BLaER1 treated with 17β-estradiol and CSF1 and Interleukin-3, amounts not matched to agents 10 nM and 100 nM (cell line): Measurements from ENCODE around the gene PDE11A.

Source experiments
- H3K27ac ChIP-seq, 11 experiments: shearing (Covaris generic); formaldehyde crosslinking; 2 replicates each; pipeline ENCODE4 v1.8.1; 2022
- H3K27me3 ChIP-seq, 11 experiments: shearing (Covaris generic); formaldehyde crosslinking; 2 replicates each; pipeline ENCODE4 v1.8.1; 2022
- H3K36me3 ChIP-seq, 11 experiments: shearing (Covaris generic); formaldehyde crosslinking; 2 replicates each; pipeline ENCODE4 v1.8.1; 2022
- H3K4me1 ChIP-seq, 10 experiments: shearing (Covaris generic); formaldehyde crosslinking; 2 replicates each; pipeline ENCODE4 v1.8.1; 2022
- H3K4me2 ChIP-seq, 11 experiments: shearing (Covaris generic); formaldehyde crosslinking; 2 replicates each; pipeline ENCODE4 v1.8.1; 2022
- H3K4me3 ChIP-seq, 10 experiments: shearing (Covaris generic); formaldehyde crosslinking; 2 replicates each; pipeline ENCODE4 v1.8.1; 2022
- H3K9ac ChIP-seq, 11 experiments: shearing (Covaris generic); formaldehyde crosslinking; 2 replicates each; pipeline ENCODE4 v1.8.1; 2022
- H3K9me3 ChIP-seq, 11 experiments: shearing (Covaris generic); formaldehyde crosslinking; replicated peaks in 1 of 11; 2 replicates each; pipeline ENCODE4 v1.8.1; 2022
- H4K20me1 ChIP-seq, 11 experiments: shearing (Covaris generic); formaldehyde crosslinking; 2 replicates each; pipeline ENCODE4 v1.8.1; 2022
- Cebpa-rat ChIP-seq, 11 experiments: shearing (Covaris generic); IDR thresholded peaks; 2 replicates each; pipeline ENCODE4 v1.8.1; 2022

PDE11A gene

DNA sequence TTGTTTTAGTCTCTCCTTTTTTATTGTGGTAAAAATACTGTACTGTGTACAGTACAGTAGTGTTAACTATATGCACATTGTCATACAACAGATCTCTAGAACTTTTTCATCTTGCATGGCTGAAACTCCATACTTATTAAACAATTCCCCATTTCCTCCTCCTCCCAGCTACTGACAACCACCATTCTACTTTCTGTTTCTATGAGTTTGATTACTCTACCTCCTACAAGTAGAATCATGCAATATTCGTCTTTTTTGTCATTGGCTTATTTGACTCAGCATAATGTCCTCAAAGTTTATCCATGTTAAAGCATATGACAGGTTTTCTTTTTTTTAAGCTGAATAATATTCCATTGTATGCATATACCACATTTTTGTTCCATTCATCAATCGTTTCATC lies 341.8 kb downstream of the PDE11A start:
- no peak overlapping the region for H3K4me3 ChIP-seq
- no peak overlapping the region for H3K27ac ChIP-seq
- no peak overlapping the region for H3K9ac ChIP-seq
- peaks cover 0 to 12% (median 5%) of the 10 kb centered on the region in 10 experiments; a peak in 11 of 20 replicates for H3K4me1 ChIP-seq
- no peak for TF ChIP-seq Cebpa-rat (IDR thresholded peaks at IDR 0.05)
- H3K9me3 ChIP-seq: 0 out of 22 replicates have a peak, but pooled peaks cover 0 to 3% (median 0%) of the 10 kb centered on the region in 11 experiments
- no peaks in the 10 kb centered on the region for H3K27me3 ChIP-seq
- no peaks in the 10 kb centered on the region for H3K36me3 ChIP-seq
- peak overlapping the region in 1 of 11 experiments; percentile 48; a peak in 3 of 22 replicates for H3K4me2 ChIP-seq
- H4K20me1 ChIP-seq: no peaks in the 10 kb centered on the region

GRCh38 chr2:177730363-177730762 lies 342.2 kb downstream of the PDE11A start:
- Histone ChIP-seq H3K4me2 (no peak overlapping the region), H3K4me1 (peaks cover 0 to 8% (median 5%) of the 10 kb centered on the region in 10 experiments; a peak in 11 of 20 replicates), H3K4me3 (no peak overlapping the region), H3K36me3 (no peaks in the 10 kb centered on the region), H3K9me3 (no peaks in the 10 kb centered on the region), H3K27ac (no peak overlapping the region), H3K9ac (no peak overlapping the region), H3K27me3 (no peaks in the 10 kb centered on the region), H4K20me1 (no peaks in the 10 kb centered on the region)
- no peak for TF ChIP-seq Cebpa-rat (IDR thresholded peaks at IDR 0.05)

DNA sequence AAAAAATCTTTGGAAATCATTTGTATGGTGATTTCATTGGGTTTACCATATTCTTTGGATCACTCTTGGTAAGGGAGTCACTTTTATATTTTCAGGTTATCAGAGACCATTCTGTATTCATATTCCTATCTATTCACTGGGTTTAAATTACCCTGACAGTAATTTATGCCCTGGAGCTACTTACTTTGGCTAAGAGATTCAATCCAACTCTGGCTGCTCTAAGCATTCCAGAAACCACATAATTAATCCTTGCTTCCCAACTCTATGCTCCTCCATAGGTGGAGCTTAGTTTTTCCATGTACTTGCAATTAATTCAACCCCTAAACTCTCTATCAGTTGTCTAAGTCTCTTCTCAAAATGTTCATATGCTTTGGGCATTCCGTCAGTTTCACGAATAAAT lies 343.7 kb downstream of the PDE11A start:
- Histone ChIP-seq H3K9me3 (no peaks in the 10 kb centered on the region), H3K4me2 (no peak overlapping the region), H3K27ac (no peak overlapping the region), H3K4me1 (peaks cover 0 to 8% (median 5%) of the 10 kb centered on the region in 10 experiments; a peak in 11 of 20 replicates), H3K4me3 (no peak overlapping the region), H4K20me1 (no peaks in the 10 kb centered on the region), H3K9ac (no peak overlapping the region), H3K27me3 (no peaks in the 10 kb centered on the region), H3K36me3 (no peaks in the 10 kb centered on the region)
- no peak for TF ChIP-seq Cebpa-rat (IDR thresholded peaks at IDR 0.05)

DNA sequence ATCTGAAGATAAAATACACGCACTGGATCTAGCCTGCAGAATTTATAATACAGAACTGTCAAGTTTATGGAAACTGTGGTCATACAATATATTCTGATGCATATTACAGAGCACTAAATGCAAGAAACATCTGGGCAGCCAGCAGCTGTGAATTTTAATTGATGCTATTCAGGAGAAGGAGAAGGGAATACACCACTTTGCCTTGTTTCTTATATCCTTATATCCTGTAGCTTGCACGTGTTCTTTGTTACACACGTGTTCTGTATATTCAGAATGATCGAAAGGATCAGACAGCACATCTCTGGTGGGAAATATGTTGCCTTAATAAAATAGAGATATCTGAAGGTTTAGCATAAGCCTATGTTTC lies 344.2 kb downstream of the PDE11A start:
- no peaks in the 10 kb centered on the region for H4K20me1 ChIP-seq
- no peak overlapping the region for H3K9ac ChIP-seq
- no peaks in the 10 kb centered on the region for H3K9me3 ChIP-seq
- no peak overlapping the region for H3K4me2 ChIP-seq
- TF ChIP-seq Cebpa-rat (IDR thresholded peaks at IDR 0.05): no peak
- H3K36me3 ChIP-seq: no peaks in the 10 kb centered on the region
- H3K27me3 ChIP-seq: no peaks in the 10 kb centered on the region
- H3K4me3 ChIP-seq: no peak overlapping the region
- H3K27ac ChIP-seq: no peak overlapping the region
- peaks cover 0 to 8% (median 5%) of the 10 kb centered on the region in 10 experiments; a peak in 11 of 20 replicates for H3K4me1 ChIP-seq

DNA sequence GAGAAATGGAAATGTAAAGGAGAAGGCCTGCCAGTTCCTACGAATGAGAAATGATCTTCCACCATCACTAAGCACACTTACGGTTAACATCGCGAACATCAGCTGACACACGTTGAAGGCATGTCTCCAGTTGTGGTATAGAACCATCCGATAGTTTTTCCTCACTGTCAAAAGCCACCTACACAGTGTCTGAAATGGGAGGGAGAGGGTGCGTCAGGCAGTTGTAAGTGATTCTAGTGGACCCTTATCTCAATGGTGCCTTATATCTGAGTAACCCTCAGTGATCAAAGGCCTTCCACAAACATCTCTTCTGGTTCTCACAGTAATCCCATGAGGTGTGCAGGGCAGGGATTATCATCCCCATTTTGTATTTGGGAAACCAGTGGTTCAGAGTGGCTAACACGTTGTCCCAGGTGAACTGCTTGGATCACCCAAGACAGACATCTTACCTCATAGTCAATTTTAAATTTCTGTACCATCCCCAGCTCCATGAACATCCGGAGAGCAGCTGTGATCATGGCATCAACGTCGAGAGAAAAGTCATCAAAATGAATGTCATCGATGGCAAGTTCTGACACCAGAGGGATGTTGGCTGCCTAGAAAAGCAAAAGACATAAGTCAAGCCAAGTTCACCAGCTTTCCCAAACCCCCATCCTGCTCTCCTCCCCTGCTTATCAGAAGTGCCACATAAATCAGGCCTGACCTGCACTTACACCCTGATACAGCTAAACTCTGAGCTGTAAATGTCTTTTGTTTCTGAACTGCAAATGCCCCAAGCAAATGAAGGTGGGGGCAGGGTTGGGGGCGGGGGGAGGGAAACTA lies 344.8 kb downstream of the PDE11A start:
- no peaks in the 10 kb centered on the region for H3K27me3 ChIP-seq
- no peak overlapping the region for H3K4me2 ChIP-seq
- H3K36me3 ChIP-seq: no peaks in the 10 kb centered on the region
- H3K9me3 ChIP-seq: no peaks in the 10 kb centered on the region
- H3K9ac ChIP-seq: no peak overlapping the region
- H3K4me1 ChIP-seq: peaks cover 0 to 8% (median 5%) of the 10 kb centered on the region in 10 experiments; a peak in 11 of 20 replicates
- no peak overlapping the region for H3K27ac ChIP-seq
- no peaks in the 10 kb centered on the region for H4K20me1 ChIP-seq
- TF ChIP-seq Cebpa-rat (IDR thresholded peaks at IDR 0.05): no peak
- no peak overlapping the region for H3K4me3 ChIP-seq

DNA sequence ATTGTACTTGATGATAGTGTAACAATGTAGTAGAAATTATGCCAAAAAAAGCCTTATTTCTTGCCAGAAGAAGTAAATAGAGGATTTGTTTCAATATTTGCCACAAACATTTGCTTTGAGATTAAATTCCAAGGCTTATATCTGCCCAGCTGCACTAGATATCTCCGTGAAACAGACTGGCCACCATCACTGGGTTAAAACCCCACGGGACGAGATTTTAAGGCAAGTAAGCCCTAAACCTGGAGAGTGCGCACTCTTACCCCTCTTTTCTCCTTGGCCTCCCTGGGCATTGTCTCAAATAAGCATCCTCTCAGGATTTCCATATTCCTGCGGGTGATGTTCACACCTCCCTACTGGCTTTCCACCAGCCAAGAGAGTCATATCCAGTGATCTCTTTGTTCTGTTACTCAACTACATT lies 345.6 kb downstream of the PDE11A start:
- H3K4me2 ChIP-seq: no peak overlapping the region
- no peak for TF ChIP-seq Cebpa-rat (IDR thresholded peaks at IDR 0.05)
- no peak overlapping the region for H3K27ac ChIP-seq
- no peaks in the 10 kb centered on the region for H3K36me3 ChIP-seq
- no peak overlapping the region for H3K9ac ChIP-seq
- no peaks in the 10 kb centered on the region for H3K9me3 ChIP-seq
- no peak overlapping the region for H3K4me3 ChIP-seq
- H3K4me1 ChIP-seq: peaks cover 0 to 8% (median 5%) of the 10 kb centered on the region in 10 experiments; a peak in 11 of 20 replicates
- H4K20me1 ChIP-seq: no peaks in the 10 kb centered on the region
- H3K27me3 ChIP-seq: no peaks in the 10 kb centered on the region

DNA sequence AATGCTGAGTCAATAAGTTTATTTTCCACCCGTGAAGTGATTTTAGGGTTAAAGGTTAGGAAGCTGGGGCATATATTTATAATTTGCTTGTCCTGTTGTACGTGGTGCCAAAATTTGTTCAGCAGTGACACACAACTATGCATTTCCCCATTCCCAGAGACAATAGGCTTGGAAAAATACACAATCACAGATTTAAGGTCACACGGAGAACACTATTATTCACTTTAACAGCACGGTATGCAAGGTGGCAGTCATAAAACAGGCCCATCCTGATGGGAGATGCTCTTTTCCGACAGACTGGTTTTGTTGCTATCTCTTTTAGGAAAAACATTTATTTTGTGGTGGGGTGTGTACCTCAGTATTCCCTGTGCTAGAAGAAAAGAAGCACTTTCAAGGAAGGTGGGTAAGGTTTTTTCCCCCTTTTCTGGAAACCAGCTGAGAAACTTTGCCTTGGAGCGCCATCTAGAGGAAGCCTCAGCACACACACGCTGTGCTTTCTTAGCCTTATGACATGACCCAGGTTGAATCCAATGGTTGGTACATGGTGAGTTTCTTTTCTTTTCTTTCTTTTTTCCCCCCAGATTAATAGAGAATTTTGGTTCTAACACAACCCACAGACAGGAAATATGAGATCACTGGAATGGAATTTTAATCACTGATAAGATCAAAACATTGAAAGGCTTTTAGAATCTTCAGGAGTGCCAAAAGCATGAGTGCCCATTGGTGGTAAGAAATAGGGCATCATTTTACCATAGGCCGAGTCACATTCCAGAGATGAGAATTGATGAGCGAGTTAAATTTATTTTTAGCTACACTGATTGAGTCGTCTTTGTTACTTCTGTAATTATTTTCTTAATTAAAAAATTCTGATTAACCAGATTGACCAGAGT lies 347.9 kb downstream of the PDE11A start:
- Histone ChIP-seq H3K9me3 (no peaks in the 10 kb centered on the region), H3K36me3 (no peaks in the 10 kb centered on the region), H3K4me3 (no peak overlapping the region), H3K27ac (no peak overlapping the region), H3K4me1 (no peaks in the 10 kb centered on the region), H4K20me1 (no peaks in the 10 kb centered on the region), H3K27me3 (no peaks in the 10 kb centered on the region), H3K9ac (no peak overlapping the region), H3K4me2 (no peak overlapping the region)
- TF ChIP-seq Cebpa-rat (IDR thresholded peaks at IDR 0.05): no peak

DNA sequence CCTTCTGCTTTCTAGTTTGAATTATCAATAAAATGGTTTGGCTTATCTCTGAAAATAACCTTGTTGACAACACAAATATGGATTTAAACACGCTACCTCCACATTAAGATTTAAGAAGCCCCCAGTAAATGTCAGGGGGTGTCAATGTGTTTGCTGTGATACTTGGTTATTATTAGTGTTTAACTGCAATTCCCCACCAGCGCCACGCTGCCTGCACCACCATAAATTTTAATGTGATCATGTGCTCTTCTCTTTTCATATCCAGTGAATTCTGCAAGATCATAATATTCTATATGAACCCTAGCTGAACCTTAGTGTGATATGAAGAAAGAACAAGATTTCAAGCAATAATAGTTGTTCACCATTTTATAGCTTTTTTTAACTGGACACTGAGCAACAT lies 349.3 kb downstream of the PDE11A start:
- Histone ChIP-seq H3K9ac (no peak overlapping the region), H3K4me3 (no peak overlapping the region), H3K27ac (no peak overlapping the region), H4K20me1 (no peaks in the 10 kb centered on the region), H3K27me3 (no peaks in the 10 kb centered on the region), H3K9me3 (no peaks in the 10 kb centered on the region), H3K4me2 (no peak overlapping the region), H3K4me1 (no peaks in the 10 kb centered on the region), H3K36me3 (no peaks in the 10 kb centered on the region)
- TF ChIP-seq Cebpa-rat (IDR thresholded peaks at IDR 0.05): no peak

DNA sequence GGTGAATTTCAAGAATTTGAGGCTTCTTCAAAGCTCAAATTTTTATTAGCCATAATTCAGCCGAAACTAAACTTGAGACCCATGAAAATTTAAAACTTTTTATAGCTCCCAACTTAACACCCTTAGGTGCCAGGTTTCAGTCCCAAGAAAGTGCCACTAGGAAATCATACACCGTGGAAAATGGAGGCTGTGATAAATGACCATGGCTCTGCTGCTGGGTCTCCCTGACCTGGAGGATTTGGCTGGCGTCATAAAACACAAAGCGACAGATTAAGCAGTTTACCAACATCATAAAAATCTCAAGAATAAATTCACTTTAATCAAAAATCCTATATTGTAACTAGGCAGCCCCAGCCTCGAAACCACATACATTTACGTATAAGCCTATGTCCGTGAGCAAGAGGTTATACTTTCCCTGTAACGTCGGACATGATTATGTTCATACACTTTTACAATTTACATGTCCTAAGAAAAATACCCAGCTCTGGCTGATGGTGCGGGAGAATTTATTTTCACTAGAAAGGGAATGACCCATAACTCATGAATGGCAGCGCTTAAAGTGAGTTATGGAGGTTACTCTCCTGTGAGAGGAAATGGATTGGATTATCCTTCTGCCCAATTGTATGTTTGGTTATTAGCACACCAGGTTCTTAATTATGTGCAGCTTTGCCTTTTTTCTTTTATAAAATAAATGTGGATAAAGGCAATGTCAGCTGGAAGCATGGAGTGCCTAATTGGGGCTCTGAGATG lies 350.6 kb downstream of the PDE11A start:
- Histone ChIP-seq H3K36me3 (no peaks in the 10 kb centered on the region), H3K27ac (no peak overlapping the region), H3K27me3 (no peaks in the 10 kb centered on the region), H4K20me1 (no peaks in the 10 kb centered on the region), H3K9me3 (no peaks in the 10 kb centered on the region), H3K9ac (no peak overlapping the region), H3K4me2 (no peak overlapping the region), H3K4me1 (no peaks in the 10 kb centered on the region), H3K4me3 (no peak overlapping the region)
- no peak for TF ChIP-seq Cebpa-rat (IDR thresholded peaks at IDR 0.05)
